GM12873 (cell line): ENCODE data around the gene DIP2C.

Source experiments
- CTCF ChIP-seq: IDR thresholded peaks from 2 replicates; pipeline ENCODE4 v1.5.1; 2012; ENCODE audit warnings: low read depth, mild to moderate bottlenecking, moderate library complexity, low read length, control low read depth; ENCODE audit not compliant: insufficient read depth; ENCODE audit errors: missing control alignments

The DIP2C gene

GRCh38 chr10:566241-566885 is 123.1 kb downstream of the DIP2C start:
- TF ChIP-seq CTCF: no peak

- no peak for TF ChIP-seq CTCF
These were observed 123.8 kb downstream of the DIP2C start for GRCh38 chr10:565676-566075.

- TF ChIP-seq CTCF: no peak
These were observed 124.3 kb downstream of the DIP2C start for GRCh38 chr10:565146-565545.

- no peak for TF ChIP-seq CTCF
These were observed 125.6 kb downstream of the DIP2C start for GRCh38 chr10:563827-564226.

GRCh38 chr10:562142-562541 is 127.3 kb downstream of the DIP2C start:
- TF ChIP-seq CTCF: no peak

- no peak for TF ChIP-seq CTCF
These were observed 127.7 kb downstream of the DIP2C start for GRCh38 chr10:561721-562120.

- no peak for TF ChIP-seq CTCF
These were observed 129.0 kb downstream of the DIP2C start for GRCh38 chr10:560314-560992.

GRCh38 chr10:559767-560047 is 129.8 kb downstream of the DIP2C start:
- TF ChIP-seq CTCF: no peak
